ENCODE results near the gene WDR26.

DNA sequence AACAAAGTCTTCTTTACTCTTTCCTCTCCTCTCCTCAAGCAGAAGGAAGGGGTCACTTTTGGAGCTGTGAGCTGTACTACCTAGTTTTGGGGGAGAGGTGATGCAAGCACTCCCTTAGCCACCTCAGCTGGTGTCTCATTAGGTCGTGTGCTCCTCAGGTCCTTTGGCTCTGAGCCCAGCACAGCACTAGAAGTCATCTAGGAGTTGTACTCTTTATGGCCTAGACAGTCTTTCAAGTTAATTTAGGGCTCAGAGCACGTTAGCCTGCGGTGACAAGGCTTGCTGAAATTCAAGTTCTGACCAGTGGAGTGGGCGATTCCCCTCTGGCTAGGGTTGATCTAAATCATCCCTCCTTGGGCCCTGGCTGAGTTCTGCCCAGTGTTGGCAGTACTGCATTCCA is 48.0 kb upstream of the WDR26 start:
- TF ChIP-seq GATA3 (IDR thresholded peaks at IDR 0.05; ENCODE audit: low read depth, low read length): no peak
- no peak for TF ChIP-seq GATA2 (IDR thresholded peaks at IDR 0.05; ENCODE audit: low read depth, low read length)
